Measurements from ENCODE around the gene GAR1.
"Not testable (repeated sequence)": the region's sequence is repeated elsewhere in the genome, so short reads cannot be mapped to it uniquely, and the experiment has no call there.

The GAR1 gene

GRCh38 chr4:109815151-109816081, at the start of gene GAR1:
GAR1 (plus strand) TSS chr4:109815762; CDS start chr4:109816165, 403 bp downstream.
- DNase-seq = peak; percentile 95

DNA sequence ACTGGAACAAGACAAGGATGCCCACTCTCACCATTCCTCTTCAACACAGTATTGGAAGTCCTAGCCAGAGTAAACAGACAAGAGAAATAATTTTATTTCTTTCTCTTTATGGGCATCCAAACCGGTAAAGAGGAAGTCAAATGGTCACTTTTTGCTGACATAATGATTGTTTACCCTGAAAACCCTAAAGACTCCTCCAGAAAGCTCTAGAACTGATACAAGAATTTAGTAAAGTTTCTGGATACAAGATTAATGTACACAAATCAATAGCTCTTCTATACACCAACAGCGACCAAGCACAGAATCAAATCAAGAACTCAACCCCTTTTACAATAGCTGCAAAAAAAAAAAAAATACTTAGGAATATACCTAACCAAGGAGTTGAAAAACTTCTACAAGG, 33.5 kb upstream of the GAR1 start:
- not testable (repeated sequence) for DNase-seq

- no peak for DNase-seq
Observed at GRCh38 chr4:109786846-109787245, 28.7 kb upstream of the GAR1 start.

DNA sequence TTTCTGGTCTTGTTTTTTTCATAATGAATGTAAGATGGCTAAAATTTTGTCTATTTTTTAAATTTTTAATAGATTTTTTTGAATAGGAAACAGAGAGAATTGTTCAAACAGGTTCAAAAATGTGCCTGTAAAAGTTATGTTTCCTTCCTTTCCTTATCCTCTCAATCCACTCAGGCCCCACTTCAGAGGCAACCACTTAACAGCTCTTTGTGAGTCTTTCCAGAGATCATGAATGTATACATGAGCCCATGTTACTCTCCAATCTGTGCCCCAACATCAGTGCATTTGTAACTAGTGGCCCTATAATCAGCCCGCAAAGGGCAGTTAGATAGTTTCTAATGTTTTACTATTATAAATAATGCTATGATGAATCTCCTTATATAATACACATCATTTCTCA, 27.8 kb upstream of the GAR1 start:
- DNase-seq = no peak

- DNase-seq = no peak
Observed at GRCh38 chr4:109795059-109795458, 20.5 kb upstream of the GAR1 start.

DNA sequence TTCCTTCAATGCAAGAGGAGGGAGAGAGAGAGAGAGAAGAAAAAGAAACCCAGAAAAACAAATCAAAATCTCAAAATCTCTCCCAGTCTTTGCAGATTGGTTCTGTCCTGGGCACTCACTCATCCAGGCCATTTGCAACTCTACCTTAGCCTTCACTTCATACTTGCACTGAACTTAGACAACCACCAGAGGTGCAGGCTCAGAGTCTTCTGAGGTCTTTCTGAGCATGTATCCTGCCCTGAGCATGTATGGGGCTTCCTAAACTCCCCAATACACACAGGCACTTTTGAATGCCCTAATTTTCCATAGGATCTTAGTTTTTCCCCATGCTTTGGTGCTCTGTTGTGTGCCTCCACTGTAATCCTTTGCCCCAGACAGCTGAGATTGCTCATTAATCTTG, 16.7 kb upstream of the GAR1 start:
- DNase-seq = no peak

- no peak for DNase-seq
Observed at GRCh38 chr4:109801099-109801789, 14.3 kb upstream of the GAR1 start.

- DNase-seq = no peak
Observed at GRCh38 chr4:109801895-109802319, 13.7 kb upstream of the GAR1 start, which contains the start of gene CFI. CFI (minus strand) TSS chr4:109801999; CDS start chr4:109801971, 28 bp downstream.

DNA sequence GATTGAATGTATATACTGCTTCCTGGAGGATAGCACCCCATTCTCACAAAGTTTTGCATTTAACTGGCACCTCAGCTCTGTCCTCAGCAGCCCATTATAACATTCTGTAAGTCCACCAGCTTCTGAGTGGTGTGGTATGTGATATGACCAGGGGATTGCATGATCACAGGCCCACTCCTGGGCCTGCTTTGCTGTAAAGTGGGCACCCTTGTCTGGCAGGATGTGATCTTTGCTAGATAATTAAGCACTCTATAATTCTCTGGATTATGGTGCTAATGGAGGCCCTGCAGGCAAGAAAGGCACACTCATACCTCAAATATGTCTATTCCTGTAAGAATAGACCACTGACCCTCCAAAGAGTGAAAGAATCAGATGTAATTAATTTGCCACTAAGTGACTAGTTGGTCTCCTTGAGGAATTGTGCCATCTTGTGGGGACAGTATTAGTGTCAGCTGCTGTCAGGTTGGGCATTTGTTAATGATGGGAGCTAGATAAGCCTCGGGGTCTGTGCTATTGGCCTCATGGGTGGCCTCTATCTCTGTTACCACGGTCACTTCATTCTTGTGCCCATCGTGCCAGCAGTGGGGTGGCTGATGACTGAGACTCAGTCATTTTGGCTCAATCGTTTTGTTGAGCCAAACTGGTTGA, 11.5 kb upstream of the GAR1 start:
- peak; percentile 35 for DNase-seq

GRCh38 chr4:109809655-109810054, 5.9 kb upstream of the GAR1 start:
- DNase-seq = no peak

- DNase-seq = no peak
Observed at GRCh38 chr4:109810552-109811387, 4.8 kb upstream of the GAR1 start.

DNA sequence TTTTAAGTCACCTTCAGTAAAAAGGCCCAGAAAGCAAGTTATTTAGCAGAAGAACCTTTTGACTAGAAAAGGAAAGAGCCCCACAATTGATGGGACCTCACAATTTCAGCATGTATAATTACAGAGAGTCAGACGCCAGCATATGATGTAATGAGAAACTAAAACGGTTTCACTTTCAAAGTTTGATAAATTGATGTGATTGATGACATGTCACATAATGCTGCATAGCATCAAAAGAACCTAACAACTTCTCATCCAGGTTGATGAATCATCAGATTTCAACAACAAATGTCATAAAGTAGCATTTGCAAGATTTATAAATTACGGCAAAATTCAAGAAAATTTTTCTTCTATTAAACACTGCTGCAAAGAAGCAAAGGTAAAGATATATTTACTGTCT, 3.9 kb upstream of the GAR1 start:
- no peak for DNase-seq

DNA sequence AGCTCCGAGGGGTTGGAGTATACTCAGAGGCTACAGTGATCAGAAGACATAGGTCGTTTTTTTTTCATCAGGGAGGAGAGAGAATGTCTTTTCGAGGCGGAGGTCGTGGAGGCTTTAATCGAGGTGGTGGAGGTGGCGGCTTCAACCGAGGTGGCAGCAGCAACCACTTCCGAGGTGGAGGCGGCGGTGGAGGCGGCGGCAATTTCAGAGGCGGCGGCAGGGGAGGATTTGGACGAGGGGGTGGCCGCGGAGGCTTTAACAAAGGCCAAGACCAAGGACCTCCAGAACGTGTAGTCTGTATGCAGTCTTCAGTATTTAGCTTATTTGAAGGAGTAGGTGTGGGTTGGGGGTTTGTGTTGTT, 500 bp downstream of the GAR1 start:
- peak; percentile 37 for DNase-seq

GRCh38 chr4:109816894-109817293, 1.3 kb downstream of the GAR1 start:
- DNase-seq = peak; percentile 43

DNA sequence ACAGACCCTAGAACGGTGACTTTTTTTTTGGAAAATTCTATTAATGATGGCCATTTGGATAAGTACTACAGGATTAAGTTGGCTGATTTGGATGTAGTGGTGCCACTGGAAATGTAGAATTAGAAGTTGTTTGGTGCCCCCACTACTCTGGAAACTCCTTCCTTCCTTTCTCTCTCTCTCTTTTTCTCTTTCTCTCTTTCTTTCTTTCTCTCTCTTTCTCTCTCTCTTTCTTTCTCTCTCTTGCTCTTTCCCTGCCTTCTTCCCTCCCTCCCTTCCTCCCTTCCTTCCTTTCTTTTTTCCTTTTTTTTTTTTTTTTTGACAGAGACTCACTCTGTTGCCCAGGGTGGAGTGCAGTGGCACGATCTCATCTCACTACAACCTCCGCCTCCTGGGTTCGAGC, 2.7 kb downstream of the GAR1 start:
- DNase-seq = no peak

GRCh38 chr4:109820563-109820962, 5.0 kb downstream of the GAR1 start:
- no peak for DNase-seq

- peak; percentile 56 for DNase-seq
Observed at GRCh38 chr4:109821185-109821584, 5.6 kb downstream of the GAR1 start.

GRCh38 chr4:109826719-109827118, 11.2 kb downstream of the GAR1 start:
- no peak for DNase-seq

- no peak for DNase-seq
Observed at GRCh38 chr4:109827672-109828071, 12.1 kb downstream of the GAR1 start, which contains the start of gene RRH. RRH (plus strand) TSS chr4:109827972; CDS start chr4:109828028, 56 bp downstream.

DNA sequence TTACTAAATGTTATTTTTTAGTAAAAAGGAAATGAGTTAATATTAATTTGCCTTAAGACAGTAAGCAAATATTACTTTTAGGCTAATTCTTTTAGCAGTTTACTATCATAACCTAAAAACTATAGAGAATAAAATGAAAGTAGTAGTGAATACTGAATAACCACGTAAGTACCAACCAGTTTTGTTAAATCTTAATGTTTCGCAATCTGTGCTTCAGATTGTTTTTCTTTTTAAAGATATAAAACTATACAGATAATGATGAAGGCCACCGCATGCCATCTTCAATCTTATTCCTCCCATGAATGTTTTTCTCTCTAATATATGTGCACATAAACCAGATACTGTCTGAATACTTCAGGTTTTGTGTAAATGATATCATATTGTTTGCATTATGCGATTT, 18.2 kb downstream of the GAR1 start:
- no peak for DNase-seq

DNA sequence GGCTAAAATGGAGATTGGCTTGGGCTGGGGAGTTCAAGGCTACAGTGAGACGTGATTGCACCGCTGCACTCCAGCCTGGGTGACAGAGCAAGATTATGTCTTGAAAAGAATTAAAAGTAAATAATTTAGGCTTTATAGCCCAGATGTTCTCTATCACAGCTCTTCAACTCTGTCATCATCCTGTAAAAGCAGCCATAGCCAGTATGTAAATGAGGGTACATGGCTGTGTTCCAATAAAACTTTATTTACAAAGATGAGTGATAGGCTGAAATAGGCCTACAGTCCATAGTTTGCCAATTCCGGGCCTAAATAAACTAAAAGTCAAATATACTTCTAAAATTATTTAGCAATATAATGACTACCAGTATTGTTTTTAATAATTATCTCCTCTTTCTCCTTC, 21.4 kb downstream of the GAR1 start:
- no peak for DNase-seq

GRCh38 chr4:109846395-109847098, 31.0 kb downstream of the GAR1 start:
- DNase-seq = no peak

All from activated CD4-positive, alpha-beta T cell treated with anti-CD3 and anti-CD28 coated beads, Interleukin-2, amount 50 U/mL, for 16 hours (primary cell).